ENCODE results near the gene ZNF3.
A peak's percentile ranks its signal among the peaks of the same experiment; 100 is the strongest.
"Not testable (repeated sequence)": the region's sequence is repeated elsewhere in the genome, so short reads cannot be mapped to it uniquely, and the experiment has no call there.

Gene ZNF3
- total RNA-seq = 46.0 reads per million, percentile 66 among the genes with 10 or more reads in this experiment

DNA sequence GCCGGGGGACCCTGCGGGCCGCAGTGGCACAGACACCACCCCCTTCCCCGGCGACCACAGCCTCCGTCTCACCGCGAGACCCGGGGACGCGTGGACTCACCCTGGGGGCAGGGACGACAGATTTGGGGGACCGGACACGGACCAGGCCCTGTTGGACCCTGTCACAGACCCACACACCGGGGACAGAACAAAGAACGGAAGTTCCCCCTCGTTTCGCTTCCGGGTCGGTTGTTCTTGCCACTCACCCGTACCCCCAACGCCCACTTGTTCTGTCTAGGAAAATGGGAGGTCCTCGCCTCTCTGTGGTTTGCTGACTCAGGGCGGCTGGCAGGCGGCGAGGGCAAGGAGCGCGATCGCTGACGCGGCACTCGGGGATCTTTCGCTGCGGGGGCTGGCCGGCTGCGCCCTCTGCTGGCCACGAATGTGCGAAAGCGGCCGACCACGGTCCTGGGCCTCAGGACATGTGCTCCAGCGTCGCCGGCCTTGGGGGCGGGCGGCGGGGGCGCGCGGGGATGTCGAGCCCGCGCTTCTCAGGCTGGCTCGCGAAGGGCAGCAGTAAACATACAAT, at the start of gene ZNF3:
Gene ZNF3, minus strand, starts transcription at position 189 of the 568 bp plus-strand sequence. CDS start 4,366 bp downstream, outside the sequence.
- DNase-seq = peak; percentile 97

DNA sequence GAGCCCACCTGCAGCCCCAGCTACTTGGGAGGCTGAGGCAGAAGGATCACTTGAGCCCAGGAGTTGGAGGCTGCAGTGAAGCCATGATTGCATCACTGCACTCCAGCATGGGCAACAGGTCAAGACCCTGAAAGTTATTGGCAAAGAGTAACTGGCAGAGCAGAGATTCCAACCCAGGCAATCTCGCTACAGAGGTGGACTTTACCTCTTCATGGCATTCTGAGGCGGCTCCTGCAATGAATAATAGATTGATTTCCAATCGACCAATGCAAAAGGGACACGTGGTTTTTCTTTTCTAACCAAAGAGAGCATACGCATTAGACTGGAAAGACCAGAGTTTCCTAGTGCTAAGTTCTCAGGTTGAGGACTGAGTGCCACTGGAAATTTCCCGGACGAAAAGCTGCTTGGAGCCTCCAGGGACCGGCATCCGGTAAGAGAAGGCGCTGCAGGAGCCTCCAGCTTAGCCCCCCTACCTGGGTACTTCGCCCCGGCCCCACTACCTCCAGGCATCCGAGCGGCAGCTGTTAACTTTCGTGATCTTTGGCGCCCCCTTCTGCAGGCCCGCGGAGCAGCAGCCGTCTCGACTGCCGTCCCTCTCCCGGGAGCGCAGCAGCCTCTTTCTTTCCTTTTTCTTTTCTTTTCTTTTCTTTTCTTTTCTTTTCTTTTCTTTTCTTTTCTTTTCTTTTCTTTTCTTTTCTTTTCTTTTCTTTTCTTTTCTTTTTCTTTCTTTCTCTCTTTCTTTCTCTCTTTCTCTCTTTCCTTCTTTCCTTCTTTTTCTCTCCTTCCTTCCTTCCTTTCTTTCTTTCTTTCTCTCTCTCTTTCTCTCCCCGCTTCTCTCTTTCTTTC, 49.3 kb upstream of the ZNF3 start:
- DNase-seq = peak; percentile 82

DNA sequence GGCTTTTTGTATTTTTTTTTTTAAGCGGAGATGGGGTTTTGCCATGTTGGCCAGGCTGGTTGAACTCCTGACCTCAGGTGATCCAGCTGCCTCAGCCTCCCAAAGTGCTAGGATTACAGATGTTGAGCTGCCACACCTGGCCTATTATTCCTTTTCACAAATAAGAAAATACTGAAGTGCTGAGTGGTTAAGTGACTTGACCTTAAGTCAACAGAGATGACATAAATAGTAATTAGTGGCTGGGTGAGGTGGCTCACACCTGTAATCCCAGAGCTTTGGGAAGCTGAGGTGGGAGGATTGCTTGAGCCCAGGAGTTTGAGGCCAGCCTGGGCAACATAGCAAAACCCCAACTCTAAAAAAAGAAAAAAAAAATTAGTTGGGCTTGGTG, 48.7 kb upstream of the ZNF3 start:
- DNase-seq = not testable (repeated sequence)

DNA sequence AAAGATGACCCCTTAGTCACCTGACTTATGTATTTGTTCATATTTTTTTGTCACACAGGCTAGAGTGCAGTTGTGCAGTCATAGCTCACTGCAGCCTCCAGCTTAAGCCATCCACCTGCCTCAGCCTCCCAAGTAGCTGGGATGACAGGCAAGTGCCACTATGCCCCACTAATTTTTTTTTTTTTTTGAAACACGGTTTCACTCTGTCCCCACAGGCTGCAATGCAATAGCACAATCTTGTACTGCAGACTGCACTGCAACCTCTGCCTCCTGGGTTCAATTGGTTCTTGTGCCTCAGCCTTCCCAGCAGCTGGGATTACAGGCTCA, 47.1 kb upstream of the ZNF3 start:
- DNase-seq = no peak

DNA sequence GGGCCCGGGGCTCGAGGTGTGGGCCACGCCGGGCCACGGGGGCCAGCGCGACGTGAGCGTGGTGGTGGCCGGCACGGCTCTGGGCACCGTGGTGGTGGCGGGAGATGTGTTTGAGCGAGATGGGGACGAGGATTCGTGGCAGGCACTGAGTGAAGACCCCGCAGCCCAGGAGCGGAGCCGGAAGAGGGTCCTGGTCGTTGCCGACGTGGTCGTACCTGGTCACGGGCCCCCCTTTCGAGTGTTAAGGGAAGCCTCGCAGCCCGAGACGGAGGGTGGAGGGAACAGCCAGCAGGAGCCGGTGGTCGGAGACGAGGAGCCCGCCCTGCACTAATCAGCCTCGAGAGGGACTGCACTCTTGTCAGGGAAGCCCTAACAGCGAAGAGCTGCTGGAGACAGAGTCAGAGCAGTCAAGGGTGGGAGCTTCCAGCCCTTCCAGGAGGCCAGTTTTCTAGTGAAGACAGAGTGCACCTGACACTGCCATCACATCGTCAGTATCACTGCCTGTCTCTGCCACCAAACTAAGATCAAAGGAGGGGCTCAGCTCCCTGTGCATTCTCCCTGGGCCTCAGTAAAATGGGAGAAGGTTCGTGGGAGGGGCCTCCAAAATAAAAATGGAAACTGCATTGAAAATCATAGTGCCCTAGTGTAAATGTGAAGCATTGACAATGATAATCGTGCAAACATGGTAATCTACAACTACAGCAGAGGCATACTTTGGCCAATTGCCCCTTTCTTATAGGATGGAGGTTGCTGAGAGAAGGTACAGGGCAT, 46.5 kb upstream of the ZNF3 start:
- no peak for DNase-seq

DNA sequence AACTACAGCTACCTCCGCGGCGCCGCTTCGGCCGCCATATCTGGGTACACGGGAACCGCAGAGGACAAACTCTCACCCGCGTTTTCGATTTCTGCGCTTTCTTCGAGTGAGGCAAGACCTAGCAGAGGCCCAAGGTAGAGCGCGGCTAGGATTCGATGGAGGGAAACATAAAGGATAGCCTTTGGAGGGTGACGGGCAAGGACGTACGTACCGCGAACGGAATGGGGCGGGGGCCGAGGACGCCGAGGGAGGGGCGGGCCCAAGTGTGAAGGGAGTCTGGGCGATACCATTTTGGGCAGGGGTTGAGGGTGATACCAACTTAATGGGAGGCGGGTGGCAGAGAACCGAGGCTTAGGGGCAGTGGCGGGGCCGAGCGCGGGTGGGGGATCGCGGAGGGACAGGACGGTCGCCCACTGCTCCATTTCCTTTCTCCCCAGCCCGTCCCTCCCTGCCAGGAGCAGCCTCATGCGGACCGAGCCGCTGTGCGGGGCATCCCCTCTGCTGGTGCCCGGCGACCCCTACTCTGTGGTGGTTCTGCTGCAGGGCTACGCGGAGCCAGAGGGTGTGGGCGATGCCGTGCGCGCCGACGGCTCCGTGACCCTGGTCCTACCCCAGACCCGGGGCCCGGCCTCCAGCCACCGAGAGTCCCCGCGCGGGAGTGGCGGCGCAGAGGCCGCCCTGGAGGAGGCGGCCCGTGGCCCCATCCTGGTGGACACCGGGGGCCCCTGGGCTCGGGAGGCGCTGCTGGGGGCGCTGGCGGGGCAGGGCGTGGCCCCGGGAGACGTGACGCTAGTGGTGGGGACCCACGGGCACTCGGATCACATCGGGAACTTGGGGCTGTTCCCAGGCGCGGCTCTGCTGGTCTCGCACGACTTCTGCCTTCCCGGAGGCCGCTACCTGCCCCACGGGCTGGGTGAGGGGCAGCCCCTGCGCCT, 45.7 kb upstream of the ZNF3 start, which contains the start of gene MBLAC1:
Gene MBLAC1, plus strand, starts transcription at position 37 of the 935 bp plus-strand sequence. Its CDS starts 429 bp downstream, at position 466.
- peak; percentile 89 for DNase-seq

DNA sequence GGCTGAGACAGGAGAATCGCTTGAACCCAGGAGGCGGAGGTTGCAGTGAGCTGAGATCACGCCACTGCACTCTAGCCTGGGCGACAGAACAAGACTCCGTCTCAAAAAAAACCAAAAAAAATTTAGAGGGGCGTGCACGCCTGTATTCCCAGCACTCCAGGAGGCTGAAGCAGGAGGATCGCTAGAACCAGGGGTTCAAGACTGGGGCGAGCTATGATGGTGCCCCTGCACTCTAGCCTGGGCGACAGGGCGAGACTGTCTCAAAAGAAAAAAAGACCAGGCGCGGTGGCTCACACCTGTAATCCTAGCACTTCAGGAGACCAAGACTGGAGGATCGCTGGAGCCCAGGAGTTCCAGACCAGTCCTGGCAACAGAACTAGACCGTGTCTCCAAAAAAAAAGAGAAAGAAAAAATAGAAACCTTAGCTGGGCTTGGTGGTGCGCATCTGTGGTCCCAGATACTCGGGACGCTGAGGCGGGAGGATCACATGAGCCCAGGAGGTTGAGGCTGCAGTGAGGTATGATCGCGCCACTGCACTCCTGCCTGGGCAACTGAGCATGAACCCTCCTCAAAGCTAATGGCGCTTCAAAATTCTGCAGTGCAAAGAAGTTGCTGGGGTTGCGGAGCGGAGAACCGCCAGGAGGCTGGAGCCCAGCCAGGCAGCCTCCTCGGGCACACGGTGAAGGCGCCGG, 44.9 kb upstream of the ZNF3 start:
- DNase-seq = no peak

DNA sequence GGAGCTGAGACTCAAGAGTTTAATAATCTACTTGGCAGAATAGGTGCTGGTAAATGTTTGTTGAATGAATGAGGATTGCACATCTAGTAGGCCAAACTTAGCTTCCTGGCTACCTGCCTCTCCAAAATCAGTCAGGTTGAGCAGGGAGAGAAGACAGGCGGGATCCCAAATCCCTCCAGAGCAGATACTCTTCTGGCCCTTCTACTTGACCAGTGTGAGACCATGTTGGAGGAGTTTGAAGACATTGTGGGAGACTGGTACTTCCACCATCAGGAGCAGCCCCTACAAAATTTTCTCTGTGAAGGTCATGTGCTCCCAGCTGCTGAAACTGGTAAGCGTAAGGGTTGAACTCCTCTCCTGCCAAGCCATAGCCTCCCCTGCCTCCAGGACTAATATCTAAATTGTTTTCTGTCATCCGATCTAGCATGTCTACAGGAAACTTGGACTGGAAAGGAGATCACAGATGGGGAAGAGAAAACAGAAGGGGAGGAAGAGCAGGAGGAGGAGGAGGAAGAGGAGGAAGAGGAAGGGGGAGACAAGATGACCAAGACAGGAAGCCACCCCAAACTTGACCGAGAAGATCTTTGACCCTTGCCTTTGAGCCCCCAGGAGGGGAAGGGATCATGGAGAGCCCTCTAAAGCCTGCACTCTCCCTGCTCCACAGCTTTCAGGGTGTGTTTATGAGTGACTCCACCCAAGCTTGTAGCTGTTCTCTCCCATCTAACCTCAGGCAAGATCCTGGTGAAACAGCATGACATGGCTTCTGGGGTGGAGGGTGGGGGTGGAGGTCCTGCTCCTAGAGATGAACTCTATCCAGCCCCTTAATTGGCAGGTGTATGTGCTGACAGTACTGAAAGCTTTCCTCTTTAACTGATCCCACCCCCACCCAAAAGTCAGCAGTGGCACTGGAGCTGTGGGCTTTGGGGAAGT, 43.0 kb upstream of the ZNF3 start:
- DNase-seq = no peak

DNA sequence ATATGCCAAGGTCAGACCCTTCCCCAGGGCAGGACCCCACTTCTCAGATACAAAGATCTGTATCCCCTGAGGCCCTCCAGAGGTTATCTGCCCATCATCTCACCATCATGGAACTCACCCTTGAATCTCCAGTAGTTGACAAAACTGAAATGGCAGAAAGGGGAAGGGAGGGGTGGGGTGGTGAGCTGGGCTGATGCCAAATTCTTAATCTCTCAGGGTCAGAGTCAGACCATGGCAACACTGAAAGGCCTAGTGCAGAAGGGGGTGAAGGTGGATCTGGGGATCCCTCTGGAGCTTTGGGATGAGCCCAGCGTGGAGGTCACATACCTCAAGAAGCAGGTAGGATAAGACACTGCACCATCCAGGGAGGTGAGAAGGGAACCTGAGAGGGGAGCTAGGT, 41.0 kb upstream of the ZNF3 start:
- DNase-seq = no peak

DNA sequence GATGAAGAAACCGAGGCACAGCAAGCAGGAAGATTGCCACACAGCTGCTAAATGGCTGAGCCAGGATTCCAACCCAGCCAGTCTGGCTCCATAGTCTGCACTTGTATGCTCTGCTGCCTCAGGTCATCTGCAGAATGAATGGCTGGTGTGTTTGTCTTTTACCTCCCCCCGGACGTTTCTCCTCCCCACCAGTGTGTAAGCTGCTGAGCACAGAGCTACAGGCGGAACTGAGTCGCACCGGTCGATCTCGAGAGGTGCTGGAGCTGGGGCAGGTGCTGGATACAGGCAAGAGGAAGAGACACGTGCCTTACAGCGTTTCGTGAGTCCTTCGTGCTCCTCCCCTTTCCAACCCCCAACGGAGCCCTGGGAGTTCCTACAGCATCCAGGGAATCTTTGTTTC, 40.5 kb upstream of the ZNF3 start:
- no peak for DNase-seq

DNA sequence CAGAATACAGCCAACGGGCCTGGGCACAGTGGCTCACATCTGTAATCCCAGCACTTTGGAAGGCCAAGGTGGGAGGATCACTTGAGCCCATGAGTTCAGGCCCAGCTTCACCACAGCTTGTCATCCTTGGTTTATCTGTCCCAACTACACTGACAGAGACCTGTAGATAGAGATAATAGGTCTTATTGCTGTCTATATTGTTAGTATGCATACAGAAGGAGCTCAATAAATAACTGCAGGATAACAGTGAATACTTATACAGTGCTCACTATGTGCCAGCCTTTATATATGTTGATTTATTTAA, 39.2 kb upstream of the ZNF3 start:
- no peak for DNase-seq

DNA sequence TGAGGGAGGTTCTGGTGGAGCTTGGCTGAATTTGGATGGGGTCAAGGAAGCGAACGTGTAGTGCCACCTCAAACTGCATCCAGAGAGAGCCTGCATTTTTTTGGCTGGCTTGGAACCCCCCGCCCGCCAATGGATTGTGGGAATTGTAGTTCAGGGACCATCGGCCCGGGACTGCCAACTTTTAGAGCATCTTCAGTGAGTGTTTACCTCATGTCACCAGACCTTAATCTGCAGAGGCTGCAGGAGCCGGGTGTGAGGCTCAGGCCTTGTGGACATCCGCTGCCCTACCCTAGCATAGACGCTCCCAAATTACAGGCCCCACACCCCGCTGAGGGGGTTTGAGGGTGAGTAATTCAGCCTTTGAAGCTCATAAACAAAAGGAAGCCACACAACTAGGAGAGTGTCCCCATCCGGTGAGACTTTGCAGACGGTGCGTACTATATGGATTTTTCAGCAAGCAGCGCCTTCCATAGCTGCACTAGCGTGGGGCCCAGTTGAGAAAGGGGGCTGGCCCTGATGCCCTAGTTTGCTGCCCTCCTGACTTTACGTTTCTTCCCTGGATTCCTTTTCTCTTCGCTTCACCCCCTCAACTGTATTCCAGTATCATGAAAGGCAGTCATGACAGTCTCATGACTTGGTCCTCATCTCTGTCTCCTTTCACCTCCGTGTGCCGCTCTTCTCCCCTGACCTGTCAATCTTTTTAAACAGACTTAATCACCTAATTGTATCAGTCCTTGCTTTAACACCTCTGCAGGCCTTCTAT, 38.6 kb upstream of the ZNF3 start:
- peak; percentile 63 for DNase-seq

DNA sequence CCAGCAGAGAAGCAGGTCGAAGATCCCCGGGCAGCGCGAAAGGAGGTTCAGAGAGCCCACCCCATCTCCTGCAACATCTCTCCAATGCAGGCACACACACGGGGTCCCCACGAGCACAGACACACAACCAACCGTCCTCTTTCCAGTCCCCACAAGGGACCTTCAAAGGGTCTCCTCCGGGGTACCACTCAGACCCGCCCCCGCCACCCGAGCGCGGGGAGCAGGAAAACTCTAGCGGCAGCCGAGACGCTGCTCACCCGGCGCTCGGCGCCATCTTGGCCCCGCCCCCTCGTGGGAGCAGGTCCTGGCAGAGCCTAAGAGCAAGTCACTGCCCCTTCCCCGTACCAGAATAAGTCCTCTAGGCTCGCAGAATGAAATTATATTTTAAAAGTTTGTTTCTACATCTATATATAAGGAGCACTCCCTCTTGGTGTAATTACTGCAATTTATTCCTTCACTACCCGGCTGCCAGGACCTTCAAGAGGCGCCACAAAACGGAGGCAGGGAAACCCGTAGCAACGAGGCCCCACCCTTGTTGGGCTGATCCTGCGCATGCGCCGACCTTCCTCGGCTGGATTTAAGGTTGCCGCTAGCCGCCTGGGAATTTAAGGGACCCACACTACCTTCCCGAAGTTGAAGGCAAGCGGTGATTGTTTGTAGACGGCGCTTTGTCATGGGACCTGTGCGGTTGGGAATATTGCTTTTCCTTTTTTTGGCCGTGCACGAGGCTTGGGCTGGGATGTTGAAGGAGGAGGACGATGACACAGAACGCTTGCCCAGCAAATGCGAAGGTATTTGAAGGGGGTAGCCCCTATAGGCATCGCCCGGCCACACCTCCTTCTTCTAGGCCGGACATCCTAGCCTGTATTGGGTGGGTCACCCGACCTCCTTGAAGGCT, 37.8 kb upstream of the ZNF3 start, which contains the start of the genes CNPY4 and TAF6:
Gene CNPY4, plus strand, starts transcription at position 563 of the 898 bp plus-strand sequence. Its CDS starts 111 bp downstream, at position 674.
Gene TAF6, minus strand, starts transcription at position 287 of the 898 bp plus-strand sequence. CDS start 5,149 bp downstream, outside the sequence.
- DNase-seq = peak; percentile 95

DNA sequence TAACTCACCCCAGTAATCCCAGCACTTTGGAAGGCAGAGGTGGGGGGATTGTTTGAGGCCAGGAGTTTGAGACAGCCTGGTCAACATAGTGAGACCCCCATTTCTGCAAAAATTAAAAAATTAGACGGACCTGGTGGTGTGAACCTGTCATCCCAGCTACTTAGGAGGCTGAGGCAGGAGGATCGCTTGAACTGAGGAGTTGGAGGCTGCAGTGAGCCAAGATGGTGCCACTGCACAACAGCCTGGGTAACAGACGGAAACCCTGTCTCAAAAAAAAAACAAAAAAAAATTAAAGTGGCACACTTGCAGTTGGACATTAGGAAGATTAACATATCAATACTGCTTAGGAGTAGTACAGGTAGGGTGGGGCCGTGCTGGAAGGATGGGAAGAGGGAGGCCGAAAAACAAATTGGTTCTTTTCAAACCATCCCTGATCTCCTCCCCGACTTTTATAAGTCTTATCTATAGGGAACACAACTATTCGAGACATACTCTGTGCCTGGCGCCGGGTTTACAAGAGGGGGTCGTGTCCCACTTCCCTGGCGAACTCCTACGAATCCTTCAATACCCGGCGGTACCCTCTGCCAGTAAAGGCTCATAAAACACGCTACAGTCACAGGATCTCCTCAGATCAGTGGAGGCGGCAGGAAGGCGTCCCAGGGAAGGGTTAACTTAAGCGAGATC, 37.0 kb upstream of the ZNF3 start:
- no peak for DNase-seq

DNA sequence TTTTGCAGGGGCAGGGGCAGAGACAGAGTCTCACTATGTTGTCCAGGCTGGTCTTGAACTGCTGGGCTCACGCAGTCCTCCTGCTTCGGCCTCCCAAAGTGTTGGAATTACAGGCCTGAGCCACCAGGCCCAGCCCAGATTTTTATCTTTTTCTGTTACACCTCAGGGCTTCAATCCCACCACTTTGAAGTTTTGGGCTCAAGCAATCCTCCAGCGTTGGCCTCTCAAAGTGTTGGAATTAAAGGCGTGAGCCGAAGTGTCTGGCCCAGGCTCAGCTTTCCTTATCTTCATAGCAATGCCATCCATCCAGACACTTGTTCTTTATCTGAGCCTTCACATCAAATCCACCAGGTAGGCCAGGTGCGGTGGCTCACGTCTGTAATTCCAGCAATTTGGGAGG, 33.5 kb upstream of the ZNF3 start:
- DNase-seq = no peak

DNA sequence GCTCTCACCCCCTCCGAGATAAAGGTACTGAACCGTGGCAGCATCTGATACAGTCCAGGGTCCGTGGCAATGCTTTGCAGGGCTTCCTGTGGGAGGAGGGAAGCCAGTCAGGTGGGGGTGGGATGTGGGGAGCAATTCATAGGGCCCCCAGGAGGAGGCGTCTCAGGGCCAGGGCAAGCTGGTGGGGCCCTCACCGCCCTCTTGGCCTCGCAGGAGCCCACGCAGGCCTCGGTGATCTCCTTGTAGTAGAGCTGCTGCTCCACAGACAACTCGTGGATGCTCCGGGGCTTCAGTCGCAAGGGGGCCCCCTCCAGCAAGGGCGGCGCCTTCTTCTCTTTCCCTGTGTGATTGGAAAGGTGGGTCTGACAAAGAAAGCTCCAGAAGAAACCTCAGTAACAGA, 30.4 kb upstream of the ZNF3 start:
- no peak for DNase-seq

DNA sequence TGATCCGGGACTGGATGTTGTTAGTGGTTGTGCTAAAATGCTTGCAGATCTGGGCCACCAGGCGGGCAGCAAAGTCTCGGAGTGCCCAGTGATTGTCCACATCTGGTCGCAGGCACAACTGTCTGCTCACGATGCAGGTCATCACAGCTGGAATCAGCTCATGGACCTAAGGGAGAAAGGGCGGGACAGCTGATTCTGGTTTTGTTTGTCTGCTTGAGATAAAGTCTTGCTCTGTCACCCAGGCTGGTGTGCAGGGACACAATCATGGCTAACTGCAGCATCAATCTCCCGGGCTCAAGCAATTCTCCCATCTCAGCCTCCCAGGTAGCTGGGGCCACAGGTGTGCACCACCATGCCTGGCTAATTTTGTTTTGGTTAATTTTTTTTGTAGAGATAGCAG, 29.6 kb upstream of the ZNF3 start:
- no peak for DNase-seq

DNA sequence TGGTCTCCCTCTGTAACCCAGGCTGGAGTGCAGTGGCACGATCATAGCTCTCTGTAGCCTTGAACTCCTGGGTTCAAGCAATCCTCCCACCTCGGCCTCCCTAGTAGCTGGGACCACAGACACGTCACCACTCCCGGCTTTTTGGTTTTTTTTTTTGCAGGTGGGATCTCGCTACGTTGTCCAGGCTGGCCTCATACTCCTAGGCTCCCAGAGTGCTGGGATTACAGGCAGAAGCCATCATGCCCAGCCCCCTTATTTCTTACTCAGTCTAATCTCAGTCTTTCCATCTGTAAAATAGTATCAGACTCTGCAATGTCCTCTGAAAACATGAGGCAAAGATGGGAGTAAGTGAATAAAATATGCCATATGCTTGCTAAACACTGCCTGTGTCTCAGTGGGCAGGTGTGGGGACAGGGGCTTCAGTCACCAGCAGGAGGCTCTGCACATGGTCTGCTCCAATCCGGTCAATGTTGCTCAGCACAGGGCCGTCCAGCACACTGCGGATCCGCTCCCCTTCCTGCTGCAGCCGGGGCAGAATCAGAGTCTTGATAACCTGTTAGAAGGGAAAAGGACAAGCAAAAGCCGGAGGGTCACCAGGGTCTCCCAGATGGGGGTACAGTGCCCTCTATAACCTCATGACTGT, 28.1 kb upstream of the ZNF3 start:
- no peak for DNase-seq

Measured in effector CD4-positive, alpha-beta T cell (primary cell).